ENCODE results near the gene TNFAIP8.

GRCh38 chr5:119336262-119336661 lies 19.6 kb upstream of the TNFAIP8 start:
- TF ChIP-seq CTCF (IDR thresholded peaks at IDR 0.05; ENCODE audit: insufficient read depth, low read depth, low read length): no peak
- TF ChIP-seq EZH2 (IDR thresholded peaks at IDR 0.05; ENCODE audit: insufficient read depth, low read length): no peak
